Epithelial cell of proximal tubule (primary cell): ENCODE data around the gene HOXD4. TPM values are rescaled to one million over a fixed set of nuclear protein-coding genes. Genes with fewer than 3 reads are reported as not detected.

Source experiments
- DNase-seq: peaks from one replicate; pipeline ENCODE4 v3.0.0-alpha.2; 2011; ENCODE audit warnings: low read depth
- H3K4me3 ChIP-seq: 2 replicates; pipeline ENCODE4 v1.5.1; 2011; ENCODE audit warnings: low read depth, mild to moderate bottlenecking, low read length
- total RNA-seq: library from RNA; depleted of rRNA; stranded (reverse); fragments of >200 nt; gene quantifications from 2 replicates; pipeline ENCODE4 v1.2.3, GENCODE V29; 2015
- TF ChIP-seq, protein P1 (sequence below): conservative IDR thresholded peaks from 2 replicates; pipeline ENCODE4 v1.5.1; 2012; ENCODE audit warnings: low read depth, mild to moderate bottlenecking, low read length

The HOXD4 gene
- total RNA-seq, 1 donor from 2014 or later = 28.0 TPM

DNA sequence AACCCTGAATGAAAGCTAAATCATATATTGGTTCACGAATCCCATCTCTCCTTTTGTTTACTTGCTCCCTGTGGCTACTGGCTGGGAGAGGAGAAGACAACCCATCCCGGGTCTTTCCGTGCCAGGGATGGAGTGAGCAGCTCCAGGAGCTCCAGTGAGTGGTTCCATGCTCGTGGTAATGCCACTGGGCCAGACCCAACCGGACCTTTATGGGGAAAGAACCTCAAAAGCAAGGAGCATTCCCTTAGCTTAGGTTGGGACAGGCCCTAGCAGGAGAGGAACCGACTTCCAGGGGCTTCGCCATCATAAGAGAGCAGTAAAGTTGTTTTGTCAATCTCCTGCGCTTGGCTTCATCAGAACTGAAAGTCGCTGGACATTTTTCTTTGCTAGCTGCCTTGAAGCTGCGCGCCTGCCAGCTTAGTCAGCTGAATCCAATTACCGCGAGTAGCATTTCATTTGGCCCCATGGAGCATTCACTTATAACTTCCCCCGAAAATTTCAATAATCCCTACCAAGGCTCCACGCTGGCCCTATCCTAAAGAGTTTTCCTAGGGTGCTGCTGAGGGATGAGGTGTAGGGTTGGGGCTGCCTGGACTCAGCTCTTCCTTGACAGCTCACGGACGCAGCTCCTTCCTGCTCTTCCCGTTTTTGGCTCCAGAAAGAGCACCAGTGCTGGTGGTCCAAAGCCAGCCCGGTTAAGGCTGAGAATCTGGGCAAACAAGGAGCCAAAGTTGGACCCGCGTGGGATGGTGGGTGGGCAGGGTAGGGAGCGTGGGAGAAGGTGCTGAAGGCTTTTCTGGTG, 10.7 kb downstream of the HOXD4 start:
- H3K4me3 ChIP-seq = peak overlapping the region; percentile 40
- TF ChIP-seq, protein P1, sequence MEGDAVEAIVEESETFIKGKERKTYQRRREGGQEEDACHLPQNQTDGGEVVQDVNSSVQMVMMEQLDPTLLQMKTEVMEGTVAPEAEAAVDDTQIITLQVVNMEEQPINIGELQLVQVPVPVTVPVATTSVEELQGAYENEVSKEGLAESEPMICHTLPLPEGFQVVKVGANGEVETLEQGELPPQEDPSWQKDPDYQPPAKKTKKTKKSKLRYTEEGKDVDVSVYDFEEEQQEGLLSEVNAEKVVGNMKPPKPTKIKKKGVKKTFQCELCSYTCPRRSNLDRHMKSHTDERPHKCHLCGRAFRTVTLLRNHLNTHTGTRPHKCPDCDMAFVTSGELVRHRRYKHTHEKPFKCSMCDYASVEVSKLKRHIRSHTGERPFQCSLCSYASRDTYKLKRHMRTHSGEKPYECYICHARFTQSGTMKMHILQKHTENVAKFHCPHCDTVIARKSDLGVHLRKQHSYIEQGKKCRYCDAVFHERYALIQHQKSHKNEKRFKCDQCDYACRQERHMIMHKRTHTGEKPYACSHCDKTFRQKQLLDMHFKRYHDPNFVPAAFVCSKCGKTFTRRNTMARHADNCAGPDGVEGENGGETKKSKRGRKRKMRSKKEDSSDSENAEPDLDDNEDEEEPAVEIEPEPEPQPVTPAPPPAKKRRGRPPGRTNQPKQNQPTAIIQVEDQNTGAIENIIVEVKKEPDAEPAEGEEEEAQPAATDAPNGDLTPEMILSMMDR = no peak
- DNase-seq = no peak

DNA sequence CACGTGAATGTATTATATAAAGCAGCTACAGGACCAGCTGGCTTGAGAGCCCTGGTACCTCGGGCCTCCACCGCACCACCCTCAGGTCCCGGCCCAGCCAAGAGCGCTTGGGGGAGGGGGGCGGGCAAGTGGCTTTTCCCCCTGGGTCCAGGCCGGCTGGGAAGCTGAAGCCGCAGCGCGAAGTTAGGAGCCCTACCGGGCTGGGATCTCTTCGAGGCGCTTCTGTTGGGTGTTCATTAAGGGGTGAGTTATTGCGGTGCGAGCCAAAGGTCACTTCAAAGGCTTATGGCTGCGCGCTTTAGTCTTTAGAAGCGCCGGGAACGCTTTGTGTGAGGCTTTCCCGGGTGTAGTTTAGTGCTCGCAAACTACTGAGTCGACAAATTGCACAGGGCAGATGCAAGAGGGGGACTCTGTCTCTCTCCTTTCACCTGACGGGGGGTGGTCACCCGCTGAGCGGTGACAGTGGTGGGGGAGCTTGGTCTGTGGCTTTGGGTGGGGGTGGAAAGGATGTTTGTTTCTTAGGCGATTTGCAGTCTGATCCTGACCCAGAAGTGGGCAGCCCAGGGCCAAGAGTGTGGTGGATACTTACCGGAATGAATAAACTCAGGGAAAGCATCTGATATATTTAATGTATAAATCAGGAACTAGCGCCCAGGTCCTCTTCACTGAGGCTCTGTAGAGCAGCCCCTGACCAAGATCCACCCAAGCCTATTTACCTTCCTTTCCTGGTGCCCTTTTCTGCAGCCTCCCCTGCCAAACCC, 11.7 kb downstream of the HOXD4 start:
- peak overlapping the region; percentile 40 for H3K4me3 ChIP-seq
- TF ChIP-seq, protein P1 = no peak
- DNase-seq = no peak

DNA sequence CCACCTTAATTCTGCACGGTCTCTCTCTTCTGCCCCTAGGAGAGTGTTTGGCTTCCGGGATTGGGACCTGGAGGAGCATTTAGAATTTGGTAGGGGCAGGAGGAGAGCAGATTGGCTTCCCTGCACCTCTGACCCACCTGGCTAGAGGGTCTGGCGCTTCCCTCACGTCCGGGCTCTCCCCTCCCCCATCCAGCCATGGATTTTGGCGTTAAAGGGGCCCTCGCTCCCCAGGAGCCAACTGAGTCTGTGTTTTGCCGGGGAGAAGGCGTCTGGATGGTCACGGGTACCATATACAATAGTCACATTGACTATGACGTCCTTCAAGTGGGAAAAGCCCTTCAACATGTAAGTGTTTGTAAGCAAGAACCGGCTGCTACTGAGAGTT, 12.3 kb downstream of the HOXD4 start:
- H3K4me3 ChIP-seq = peak overlapping the region; percentile 15
- no peak for DNase-seq
- TF ChIP-seq, protein P1 = no peak

DNA sequence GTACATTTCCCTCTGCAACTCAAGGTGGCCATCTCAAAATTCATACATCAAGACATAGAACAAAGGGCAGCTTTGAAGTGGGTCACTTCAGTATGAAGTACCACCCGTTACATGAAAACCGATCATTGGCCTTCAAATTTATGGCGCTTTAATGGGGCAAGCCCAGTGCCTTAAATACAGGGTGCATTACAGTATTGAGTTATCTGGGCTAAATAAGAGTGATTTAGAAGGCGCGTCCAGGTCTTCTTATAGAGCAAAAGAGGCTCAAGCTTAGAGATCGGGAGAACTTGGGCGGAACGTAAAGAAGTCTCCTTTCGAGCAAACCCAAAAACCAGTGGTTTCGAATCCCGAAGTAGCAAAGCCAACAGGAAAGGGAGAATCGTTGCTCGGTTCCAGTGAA, 12.9 kb downstream of the HOXD4 start:
- no peak for DNase-seq
- TF ChIP-seq, protein P1 = no peak
- peak overlapping the region; percentile 20 for H3K4me3 ChIP-seq

DNA sequence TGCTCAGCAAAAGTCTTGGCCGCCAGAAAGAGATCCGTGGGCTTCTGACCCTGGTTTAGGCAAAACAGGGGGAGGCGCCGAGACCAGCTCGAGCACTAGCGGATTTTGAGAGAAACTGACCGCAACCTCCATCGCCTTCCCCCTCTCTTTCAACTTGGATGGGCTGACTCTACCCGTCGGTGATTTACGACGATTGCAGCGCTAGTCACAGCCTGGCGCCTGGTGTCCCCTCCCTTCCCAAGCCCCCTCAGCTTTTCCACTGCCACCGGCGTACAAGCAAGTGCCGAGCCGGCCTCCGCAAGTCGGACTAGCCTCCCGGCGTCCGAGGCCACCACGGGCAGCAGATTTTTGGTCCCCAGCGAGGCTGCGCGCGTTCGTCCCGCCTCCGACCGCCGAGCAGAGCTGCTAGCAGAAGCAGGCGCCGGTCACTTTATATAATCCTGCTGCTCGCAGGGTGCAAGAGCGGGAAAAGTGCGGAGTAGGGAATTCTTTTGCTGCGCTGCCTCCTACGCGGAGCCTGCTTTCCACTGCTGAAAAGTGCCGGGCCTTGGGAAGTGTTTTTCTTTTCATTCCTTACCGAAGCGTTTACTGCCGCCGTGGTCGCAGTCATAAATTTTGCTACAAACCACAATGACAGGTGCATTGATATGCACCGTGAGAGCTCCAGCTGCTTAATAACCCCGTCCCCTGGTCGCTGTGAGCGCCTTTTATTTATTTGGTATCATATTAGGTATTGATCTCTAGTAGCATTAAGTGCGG, 13.4 kb downstream of the HOXD4 start:
- H3K4me3 ChIP-seq = peak overlapping the region; percentile 20
- DNase-seq = no peak
- TF ChIP-seq, protein P1 = no peak

DNA sequence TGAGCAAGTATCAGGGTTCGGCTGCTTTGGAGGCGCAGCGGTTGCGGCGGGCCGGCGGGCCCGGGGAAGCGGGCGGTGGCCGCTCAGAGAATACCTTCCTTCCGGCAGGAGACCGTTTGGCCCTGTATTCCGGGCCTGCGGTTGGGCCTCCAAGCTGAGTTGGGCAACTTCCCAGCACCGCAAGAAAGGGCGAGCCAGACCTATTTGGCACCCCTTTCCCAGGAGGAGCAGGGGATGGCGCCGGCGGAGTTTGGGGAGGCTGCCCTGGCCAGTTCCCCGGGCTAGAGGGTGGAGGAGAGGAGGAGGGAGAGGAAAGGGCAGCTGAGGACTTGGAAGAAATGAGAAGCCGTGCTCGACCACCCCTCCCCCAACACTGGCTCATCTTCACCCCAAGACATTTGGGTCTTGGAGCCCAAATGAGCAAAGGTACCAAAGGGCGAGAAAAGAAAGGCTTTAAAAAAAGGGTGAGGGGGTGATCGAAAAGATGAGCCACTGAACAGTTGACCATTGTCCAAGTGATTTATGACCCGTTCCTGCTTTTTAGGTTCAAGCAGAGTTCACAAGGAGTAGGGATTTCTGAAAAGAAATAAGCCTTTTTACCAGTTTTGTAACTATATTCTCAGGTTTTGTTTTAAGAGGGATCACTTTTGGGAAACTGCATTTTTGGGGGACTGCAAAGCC, 14.2 kb downstream of the HOXD4 start:
- no peak for DNase-seq
- H3K4me3 ChIP-seq = peak overlapping the region; percentile 13
- TF ChIP-seq, protein P1 = no peak
